ENCODE results near the gene CAVIN3. TPM values are rescaled to one million over a fixed set of nuclear protein-coding genes. Genes with fewer than 3 reads are reported as not detected.

Gene CAVIN3
- total RNA-seq: 100 to 1,000 TPM; 303 to 717 TPM

- Histone ChIP-seq H3K36me3 (no peaks in the 10 kb centered on the region), H3K4me1 (ENCODE audit: control insufficient read depth in 1 of 2, low read depth in 2 of 2) (peaks cover 21 to 45% of the 10 kb centered on the region in 2 donors), H3K4me3 (peak within 1 kb of the TSS; percentile 89), H3K27me3 (replicated peaks; ENCODE audit: insufficient read depth) (no peaks in the 10 kb centered on the region), H3K27ac (peak within 1 kb of the TSS; percentile 99 to 100), H3K9me3 (no peaks in the 10 kb centered on the region)
- TF ChIP-seq CTCF (IDR thresholded peaks at IDR 0.05): no peak
- ATAC-seq (ENCODE audit: insufficient number of reproducible peaks, low FRiP score, low read depth) (peak; percentile 76), DNase-seq (ENCODE audit: low spot score) (peak; percentile 57)
These were observed at the start of gene CAVIN3 for GRCh38 chr11:6320411-6321155. Gene CAVIN3, minus strand, starts transcription at chr11:6320501. Its CDS starts 25 bp downstream, at chr11:6320476.

- no peaks in the 10 kb centered on the region for H3K9me3 ChIP-seq
- ATAC-seq (ENCODE audit: insufficient number of reproducible peaks, low FRiP score, low read depth) (no peak), DNase-seq (ENCODE audit: low spot score) (no peak)
- TF ChIP-seq CTCF (IDR thresholded peaks at IDR 0.05): no peak
- H3K27ac ChIP-seq: no peak overlapping the region
- peaks cover 4 to 25% of the 10 kb centered on the region in 2 donors for H3K4me1 ChIP-seq (ENCODE audit: control insufficient read depth in 1 of 2, low read depth in 2 of 2)
- no peaks in the 10 kb centered on the region for H3K36me3 ChIP-seq
- no peak overlapping the region for H3K4me3 ChIP-seq
- no peaks in the 10 kb centered on the region for H3K27me3 ChIP-seq (replicated peaks; ENCODE audit: insufficient read depth)
These were observed 45.4 kb upstream of the CAVIN3 start for GRCh38 chr11:6365659-6366058.

- Histone ChIP-seq H3K9me3 (no peaks in the 10 kb centered on the region), H3K4me1 (ENCODE audit: control insufficient read depth in 1 of 2, low read depth in 2 of 2) (peaks cover 5 to 31% of the 10 kb centered on the region in 2 donors), H3K36me3 (no peaks in the 10 kb centered on the region), H3K27me3 (replicated peaks; ENCODE audit: insufficient read depth) (no peaks in the 10 kb centered on the region), H3K4me3 (peak overlapping the region; percentile 36), H3K27ac (peak overlapping the region; percentile 77 to 94)
- DNase-seq (ENCODE audit: low spot score): peak; percentile 72
- TF ChIP-seq CTCF (IDR thresholded peaks at IDR 0.05): peak; percentile 90
- ATAC-seq (ENCODE audit: insufficient number of reproducible peaks, low FRiP score, low read depth): peak; percentile 85
These were observed 42.8 kb upstream of the CAVIN3 start for GRCh38 chr11:6362873-6363678.

- peak overlapping the region; percentile 77 to 94 for H3K27ac ChIP-seq
- ATAC-seq (ENCODE audit: insufficient number of reproducible peaks, low FRiP score, low read depth): peak; percentile 92
These were observed 42.0 kb upstream of the CAVIN3 start for GRCh38 chr11:6362185-6362872.

More at GRCh38 chr11:6362185-6362872, 42.0 kb upstream of the CAVIN3 start:
- DNase-seq (ENCODE audit: low spot score): peak; percentile 90
- Histone ChIP-seq H3K36me3 (no peaks in the 10 kb centered on the region), H3K27me3 (replicated peaks; ENCODE audit: insufficient read depth) (no peaks in the 10 kb centered on the region), H3K4me1 (ENCODE audit: control insufficient read depth in 1 of 2, low read depth in 2 of 2) (peaks cover 12 to 39% of the 10 kb centered on the region in 2 donors), H3K9me3 (no peaks in the 10 kb centered on the region), H3K4me3 (peak overlapping the region; percentile 36)
- TF ChIP-seq CTCF (IDR thresholded peaks at IDR 0.05): no peak

Measured in thoracic aorta (tissue), 2 donors.